Amniotic epithelial cell (primary cell): ENCODE data around the gene OR6C65.
"Not testable (repeated sequence)": the region's sequence is repeated elsewhere in the genome, so short reads cannot be mapped to it uniquely, and the experiment has no call there.

Source experiments
- DNase-seq: peaks from one replicate; pipeline ENCODE4 v3.0.0-alpha.2; 2010; ENCODE audit warnings: low read depth

Gene OR6C65

GRCh38 chr12:55400229-55400628 is at the start of gene OR6C65:
OR6C65 (plus strand) TSS chr12:55400529; CDS start chr12:55400529, 0 bp downstream.
- DNase-seq, result no peak

DNA sequence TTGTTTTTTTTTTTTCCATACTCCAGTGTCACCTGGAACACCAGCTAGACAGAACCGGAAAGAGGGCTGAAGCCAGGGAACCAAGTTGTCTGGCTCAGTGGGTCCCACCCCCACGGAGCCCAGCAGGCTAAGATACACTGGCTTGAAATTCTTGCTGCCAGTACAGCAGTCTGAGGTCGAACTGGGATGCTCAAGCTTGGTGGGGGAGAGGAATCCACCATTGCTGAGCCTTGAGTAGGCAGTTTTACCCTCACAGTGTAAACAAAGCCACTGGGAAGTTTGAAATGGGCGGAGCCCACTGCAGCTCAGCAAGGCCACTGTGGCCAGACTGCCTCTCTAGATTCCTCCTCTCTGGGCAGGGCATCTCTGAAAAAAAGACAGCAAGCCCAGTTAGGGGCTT is 45.0 kb upstream of the OR6C65 start:
- DNase-seq, result not testable (repeated sequence)

- DNase-seq, result no peak
These were observed 37.7 kb upstream of the OR6C65 start, which contains the start of gene OR6C75 for GRCh38 chr12:55362675-55363074. OR6C75 (plus strand) TSS chr12:55362975; CDS start chr12:55365111, 2,136 bp downstream.

GRCh38 chr12:55365086-55365485 is 35.2 kb upstream of the OR6C65 start:
- DNase-seq, result no peak

DNA sequence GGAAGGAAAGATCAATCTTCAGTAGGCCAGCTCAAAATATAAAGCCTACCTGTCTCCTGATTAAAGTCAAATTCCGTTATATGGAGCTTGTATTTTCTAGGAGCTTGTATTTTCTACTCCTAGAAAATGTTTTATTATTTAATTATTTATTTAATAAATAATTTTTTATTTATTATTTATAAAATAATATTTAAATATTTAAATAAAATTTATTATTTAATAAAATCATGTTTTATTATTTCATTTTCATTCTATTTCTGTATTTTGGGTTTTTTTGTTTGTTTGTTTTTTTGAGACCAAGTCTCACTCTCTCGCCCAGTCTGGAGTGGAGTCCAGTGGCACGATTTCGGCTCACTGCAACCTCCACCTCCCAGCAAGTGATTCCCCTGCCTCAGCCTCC is 27.8 kb upstream of the OR6C65 start:
- DNase-seq, result no peak

DNA sequence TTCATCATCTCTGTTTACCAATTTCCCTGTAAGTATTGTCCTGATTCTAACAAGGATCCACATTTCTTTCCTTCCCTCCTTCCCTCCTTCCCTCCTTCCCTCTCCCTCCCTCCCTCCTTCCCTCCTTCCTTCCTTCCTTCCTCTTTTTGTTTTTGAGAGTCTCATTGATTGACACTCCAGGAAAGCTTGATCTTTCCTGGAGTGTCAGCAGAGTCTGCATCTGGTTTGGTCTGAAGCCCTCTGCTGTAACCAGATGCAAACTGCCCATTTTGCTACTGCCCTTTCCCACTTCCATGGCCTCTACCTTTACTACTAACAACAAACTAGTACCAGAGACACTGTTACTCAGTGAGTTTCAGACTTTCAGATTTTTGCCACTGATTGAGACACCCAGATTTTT is 14.4 kb upstream of the OR6C65 start:
- no peak for DNase-seq

GRCh38 chr12:55392032-55392795 is 8.1 kb upstream of the OR6C65 start:
- DNase-seq, result no peak

- no peak for DNase-seq
These were observed 4.0 kb upstream of the OR6C65 start for GRCh38 chr12:55396326-55396725.

DNA sequence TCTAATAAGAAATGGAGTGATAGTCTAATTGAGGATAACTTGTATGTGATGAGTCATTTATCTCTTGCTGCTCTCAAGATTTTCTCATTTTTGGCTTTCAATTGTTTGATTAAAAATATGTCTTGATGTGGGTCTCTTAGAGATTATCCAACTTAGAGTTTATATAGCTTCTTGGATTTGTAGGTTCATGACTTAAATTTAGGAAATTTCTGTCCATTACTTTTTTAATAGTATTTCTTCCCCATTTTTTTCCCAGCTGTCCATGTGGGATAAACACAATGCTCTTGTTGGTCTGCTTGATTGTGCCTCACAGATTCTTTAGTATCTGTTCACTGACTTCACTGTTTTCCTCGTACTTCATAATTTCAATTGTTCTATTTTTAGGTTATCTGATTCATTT is 7.5 kb downstream of the OR6C65 start:
- no peak for DNase-seq

DNA sequence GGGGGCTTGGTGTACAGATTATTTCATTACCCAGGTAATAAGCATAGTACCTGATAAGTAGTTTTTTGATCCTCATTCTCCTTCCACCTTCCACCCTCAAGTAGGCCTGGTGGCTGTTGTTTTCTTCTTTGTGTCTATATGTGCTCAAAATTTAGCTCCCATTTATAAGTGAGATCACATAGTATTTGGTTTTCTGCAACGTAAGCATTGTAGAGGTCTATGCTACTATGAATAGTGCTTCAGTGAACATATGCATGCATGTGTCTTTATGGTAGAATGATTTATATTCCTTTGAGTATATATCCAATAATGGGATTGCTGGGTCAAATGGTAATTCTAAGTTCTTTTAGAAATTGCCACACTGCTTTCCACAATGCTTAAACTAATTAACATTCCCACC is 8.8 kb downstream of the OR6C65 start:
- not testable (repeated sequence) for DNase-seq

- DNase-seq, result not testable (repeated sequence)
These were observed 11.8 kb downstream of the OR6C65 start for GRCh38 chr12:55412138-55412537.

DNA sequence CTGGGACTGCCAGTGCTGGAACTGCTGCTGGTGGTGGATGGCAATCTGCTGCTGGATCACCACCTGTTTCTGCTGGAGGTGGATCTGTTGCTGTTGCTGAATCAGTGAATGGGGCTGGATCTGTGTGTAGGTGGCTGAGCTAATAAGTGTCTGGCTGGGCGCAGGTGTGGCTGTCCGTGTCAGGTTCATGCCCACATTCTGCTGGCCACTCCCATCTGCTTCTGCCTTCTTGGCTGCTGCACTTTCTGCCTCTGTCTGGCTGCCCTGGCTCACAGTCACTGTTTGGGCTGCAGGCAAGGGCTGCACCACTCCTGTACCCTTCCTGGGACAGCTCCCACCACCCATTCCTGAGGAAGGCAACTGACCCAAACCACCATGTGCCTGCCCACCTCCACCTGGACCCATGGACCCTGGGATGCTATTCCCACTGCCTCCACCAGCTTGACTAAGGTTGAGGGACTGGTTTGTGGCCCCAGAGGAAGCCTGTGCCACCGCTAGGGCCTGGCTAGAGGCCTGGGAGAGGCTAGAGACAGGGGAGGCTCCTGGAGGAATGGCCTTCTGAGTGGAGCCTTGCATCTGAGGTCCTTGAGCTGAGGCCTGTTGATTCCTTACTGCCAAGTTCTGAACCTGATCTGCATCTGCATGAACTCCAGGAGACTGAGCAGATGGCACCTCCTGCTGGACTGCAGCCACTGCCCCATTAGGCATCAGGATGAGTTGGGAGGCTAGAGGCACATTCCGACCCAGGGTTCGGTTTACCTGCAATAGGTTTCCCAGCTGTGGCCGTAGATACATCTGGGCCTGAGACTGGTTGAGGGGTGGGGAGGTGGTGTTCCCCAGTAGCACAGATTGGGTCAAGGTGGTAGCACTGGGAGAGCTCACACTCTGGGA is 13.4 kb downstream of the OR6C65 start:
- not testable (repeated sequence) for DNase-seq

GRCh38 chr12:55414396-55414823 is 14.1 kb downstream of the OR6C65 start:
- not testable (repeated sequence) for DNase-seq

GRCh38 chr12:55414889-55415288 is 14.6 kb downstream of the OR6C65 start:
- not testable (repeated sequence) for DNase-seq

DNA sequence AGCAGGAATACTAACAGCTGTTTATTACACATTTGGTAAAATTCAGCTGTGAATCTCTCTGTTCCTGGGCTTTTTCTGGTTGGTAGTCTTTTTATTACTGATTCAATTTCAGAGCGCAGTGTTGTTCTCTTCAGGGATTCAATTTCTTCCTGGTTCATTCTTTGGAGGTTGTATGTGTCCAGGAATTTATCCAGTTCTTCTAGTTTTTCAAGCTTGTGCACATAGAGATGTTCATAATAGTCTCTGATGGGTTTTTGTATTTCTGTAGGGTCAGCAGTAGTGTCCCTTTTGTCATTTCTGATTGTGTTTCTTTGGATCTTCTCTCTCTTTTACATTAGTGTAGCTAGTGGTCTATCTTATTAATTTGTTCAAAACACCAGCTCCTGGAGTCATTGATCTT is 16.6 kb downstream of the OR6C65 start:
- DNase-seq, result no peak

DNA sequence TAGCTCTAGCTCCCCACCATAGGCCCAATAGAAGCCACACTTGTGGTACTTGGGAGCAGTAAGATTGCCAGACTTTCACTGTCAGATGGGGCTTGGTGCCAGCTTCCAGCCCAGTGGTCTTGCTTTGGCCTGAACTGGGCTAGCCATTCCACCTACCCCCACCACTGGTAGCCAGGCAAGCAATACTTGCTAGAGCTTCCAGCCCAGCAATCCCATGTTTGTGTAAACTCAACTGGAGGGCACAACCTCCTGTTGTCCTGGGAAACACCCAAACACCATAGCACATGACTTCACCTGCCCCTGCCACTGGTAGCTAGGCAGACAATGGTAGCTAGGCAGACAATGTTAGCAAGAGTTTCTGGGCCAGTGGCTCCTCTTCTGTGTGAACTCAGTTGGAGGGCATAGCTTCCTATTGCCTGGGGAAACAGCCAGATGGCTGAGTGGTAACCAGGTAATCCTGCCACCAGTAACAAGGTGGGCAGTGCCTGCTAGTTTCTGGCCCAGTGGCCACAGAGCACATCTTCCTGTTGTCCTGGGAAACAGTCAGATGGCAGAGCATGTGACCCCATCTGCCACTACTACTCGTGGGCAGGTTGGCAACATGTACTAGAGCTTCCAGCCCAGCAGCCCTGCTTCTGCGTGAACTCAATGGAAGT is 20.1 kb downstream of the OR6C65 start:
- no peak for DNase-seq

DNA sequence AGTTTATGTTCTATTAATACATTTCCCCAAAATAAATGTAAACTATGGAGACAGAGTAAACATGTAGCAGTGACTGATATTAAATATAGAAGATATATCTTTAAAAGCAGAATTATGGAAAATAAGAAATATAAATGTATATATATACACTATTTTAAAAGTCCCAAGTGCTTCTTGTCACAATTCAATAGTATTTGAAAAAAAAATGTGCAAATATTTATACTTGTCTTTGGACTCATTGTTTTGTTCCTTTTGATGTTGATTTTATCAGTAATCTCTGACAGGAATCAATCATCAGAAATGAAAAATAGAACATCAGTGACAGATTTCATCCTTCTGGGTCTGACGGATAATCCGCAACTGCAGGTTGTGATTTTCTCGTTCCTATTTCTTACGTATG is 25.6 kb downstream of the OR6C65 start, which contains the start of gene OR6C76:
OR6C76 (plus strand) TSS at position 301 of the 400 bp plus-strand sequence; CDS start at position 301, 0 bp downstream.
- no peak for DNase-seq

DNA sequence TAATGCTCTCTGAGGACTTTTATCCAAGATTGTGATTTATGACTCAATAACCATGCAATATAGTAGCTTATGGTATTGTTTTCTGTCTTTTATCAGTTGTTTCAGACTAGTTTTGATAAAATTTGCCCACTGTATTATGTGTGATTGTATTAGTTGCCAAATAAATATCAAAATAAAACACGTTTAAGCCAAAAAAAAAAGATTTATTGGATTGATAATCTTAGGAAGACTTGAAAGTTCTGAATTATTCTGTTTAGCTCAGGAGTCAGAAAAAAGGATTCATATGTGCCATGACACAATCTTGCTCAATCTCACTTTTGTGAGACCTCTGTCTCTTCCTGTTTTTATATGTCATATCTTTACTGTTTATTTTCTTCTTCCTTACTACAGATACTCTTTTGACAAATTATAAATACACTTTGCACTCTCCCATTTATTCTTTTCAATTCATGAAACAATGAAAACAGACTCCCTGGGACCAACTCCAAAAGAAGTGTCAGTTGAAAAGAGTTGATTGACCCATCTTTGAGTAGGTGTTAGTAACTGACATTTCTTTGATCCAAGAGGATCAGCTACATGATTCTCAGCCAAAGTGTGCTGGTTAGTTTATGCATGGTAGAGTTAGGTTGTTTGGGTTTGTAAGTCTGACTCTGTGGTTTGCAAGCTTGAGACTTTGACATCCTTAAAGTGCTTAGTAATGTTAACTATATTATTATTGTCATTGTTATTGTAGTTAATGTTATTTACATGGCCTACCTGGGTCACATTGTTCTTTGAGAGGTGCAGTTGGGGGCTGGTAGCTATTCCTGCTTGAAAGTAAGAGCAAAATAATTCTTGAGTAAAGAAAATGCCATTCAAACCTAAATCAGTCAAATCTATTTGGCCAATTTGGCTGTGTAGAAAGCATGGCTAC is 28.3 kb downstream of the OR6C65 start:
- no peak for DNase-seq

DNA sequence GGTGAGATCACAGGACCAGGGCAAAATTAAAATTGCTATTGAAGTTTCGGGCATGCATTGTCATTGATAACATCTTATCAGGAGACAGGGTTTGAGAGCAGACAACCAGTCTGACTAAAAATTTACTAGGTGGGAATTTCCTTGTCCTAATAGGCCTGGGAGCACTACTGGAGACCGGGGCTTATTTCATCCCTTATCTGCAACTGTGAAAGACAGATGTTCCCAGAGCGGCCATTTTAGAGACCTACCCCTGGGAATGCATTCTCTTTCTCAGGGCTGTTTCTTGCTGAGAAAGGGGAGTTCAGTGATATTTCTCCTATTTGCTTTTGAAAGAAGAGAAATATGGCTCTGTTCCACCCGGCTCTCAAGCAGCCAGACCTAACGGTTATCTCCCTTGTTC is 40.9 kb downstream of the OR6C65 start:
- DNase-seq, result not testable (repeated sequence)

DNA sequence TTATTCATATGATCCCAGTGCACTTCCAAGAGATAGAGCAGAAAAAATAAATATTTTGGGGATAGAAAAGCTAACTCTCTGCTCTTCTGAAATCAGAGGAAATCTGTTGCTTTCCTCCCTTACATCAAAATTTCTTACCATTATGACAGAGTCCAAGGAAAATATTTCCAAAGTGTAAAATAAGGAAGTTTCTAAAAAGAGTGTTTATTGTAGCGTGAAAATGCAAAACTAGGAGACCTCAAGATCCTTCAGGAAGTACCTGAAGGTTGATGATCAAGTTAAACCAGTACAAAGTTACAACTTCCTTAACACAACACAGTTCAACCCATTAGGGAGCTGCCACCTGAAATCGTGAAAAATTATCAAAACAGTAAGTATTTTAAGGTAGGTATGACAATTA is 43.4 kb downstream of the OR6C65 start, which contains the start of gene OR6C2:
OR6C2 (plus strand) TSS at position 301 of the 400 bp plus-strand sequence. CDS start 8,138 bp downstream, outside the sequence.
- no peak for DNase-seq

DNA sequence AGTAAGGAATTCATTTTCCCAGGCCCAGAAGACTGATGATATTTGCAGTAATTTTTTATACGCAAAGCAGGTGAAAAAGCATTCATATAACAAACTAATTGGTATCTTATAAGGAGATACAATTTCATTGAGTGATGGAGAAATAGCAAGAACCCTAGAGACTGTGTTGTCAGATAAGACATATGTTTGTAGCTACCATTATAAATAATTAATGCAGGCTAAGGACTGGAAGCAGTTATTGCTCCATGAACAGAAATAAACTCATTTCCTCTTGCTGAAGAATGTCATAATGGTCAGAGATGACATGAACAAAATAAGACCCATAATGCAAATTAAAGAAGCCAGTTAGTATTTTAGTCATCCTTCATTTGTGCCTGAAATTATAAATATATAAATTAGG is 45.0 kb downstream of the OR6C65 start:
- no peak for DNase-seq
